ENCODE measurements around the gene NSRP1.

NSRP1 gene

GRCh38 chr17:30211371-30211770 lies 94.8 kb downstream of the NSRP1 start:
- no peak overlapping the region for H3K4me3 ChIP-seq (ENCODE audit: low read depth, low read length)
- TF ChIP-seq CTCF (IDR thresholded peaks at IDR 0.05; ENCODE audit: low read depth, low read length): no peak

GRCh38 chr17:30212750-30213149 lies 96.1 kb downstream of the NSRP1 start:
- TF ChIP-seq CTCF (IDR thresholded peaks at IDR 0.05; ENCODE audit: low read depth, low read length): no peak
- no peak overlapping the region for H3K4me3 ChIP-seq (ENCODE audit: low read depth, low read length)

- no peak overlapping the region for H3K4me3 ChIP-seq (ENCODE audit: low read depth, low read length)
- no peak for TF ChIP-seq CTCF (IDR thresholded peaks at IDR 0.05; ENCODE audit: low read depth, low read length)
Measured at GRCh38 chr17:30217054-30217453, 100.4 kb downstream of the NSRP1 start.

- no peak for TF ChIP-seq CTCF (IDR thresholded peaks at IDR 0.05; ENCODE audit: low read depth, low read length)
- no peak overlapping the region for H3K4me3 ChIP-seq (ENCODE audit: low read depth, low read length)
Measured at GRCh38 chr17:30217746-30218245, 101.2 kb downstream of the NSRP1 start.

- no peak overlapping the region for H3K4me3 ChIP-seq (ENCODE audit: low read depth, low read length)
Measured at GRCh38 chr17:30218799-30219198, 102.2 kb downstream of the NSRP1 start.

GRCh38 chr17:30219315-30219714 lies 102.7 kb downstream of the NSRP1 start:
- TF ChIP-seq CTCF (IDR thresholded peaks at IDR 0.05; ENCODE audit: low read depth, low read length): no peak

More at GRCh38 chr17:30218799-30219198, 102.2 kb downstream of the NSRP1 start:
- TF ChIP-seq CTCF (IDR thresholded peaks at IDR 0.05; ENCODE audit: low read depth, low read length): no peak

GRCh38 chr17:30219833-30220232 lies 103.2 kb downstream of the NSRP1 start:
- no peak overlapping the region for H3K4me3 ChIP-seq (ENCODE audit: low read depth, low read length)

More at GRCh38 chr17:30219315-30219714, 102.7 kb downstream of the NSRP1 start:
- no peak overlapping the region for H3K4me3 ChIP-seq (ENCODE audit: low read depth, low read length)

More at GRCh38 chr17:30219833-30220232, 103.2 kb downstream of the NSRP1 start:
- no peak for TF ChIP-seq CTCF (IDR thresholded peaks at IDR 0.05; ENCODE audit: low read depth, low read length)
